ENCODE data around the gene PPP1CA.
"Not testable (repeated sequence)": the region's sequence is repeated elsewhere in the genome, so short reads cannot be mapped to it uniquely, and the experiment has no call there.

Gene PPP1CA

DNA sequence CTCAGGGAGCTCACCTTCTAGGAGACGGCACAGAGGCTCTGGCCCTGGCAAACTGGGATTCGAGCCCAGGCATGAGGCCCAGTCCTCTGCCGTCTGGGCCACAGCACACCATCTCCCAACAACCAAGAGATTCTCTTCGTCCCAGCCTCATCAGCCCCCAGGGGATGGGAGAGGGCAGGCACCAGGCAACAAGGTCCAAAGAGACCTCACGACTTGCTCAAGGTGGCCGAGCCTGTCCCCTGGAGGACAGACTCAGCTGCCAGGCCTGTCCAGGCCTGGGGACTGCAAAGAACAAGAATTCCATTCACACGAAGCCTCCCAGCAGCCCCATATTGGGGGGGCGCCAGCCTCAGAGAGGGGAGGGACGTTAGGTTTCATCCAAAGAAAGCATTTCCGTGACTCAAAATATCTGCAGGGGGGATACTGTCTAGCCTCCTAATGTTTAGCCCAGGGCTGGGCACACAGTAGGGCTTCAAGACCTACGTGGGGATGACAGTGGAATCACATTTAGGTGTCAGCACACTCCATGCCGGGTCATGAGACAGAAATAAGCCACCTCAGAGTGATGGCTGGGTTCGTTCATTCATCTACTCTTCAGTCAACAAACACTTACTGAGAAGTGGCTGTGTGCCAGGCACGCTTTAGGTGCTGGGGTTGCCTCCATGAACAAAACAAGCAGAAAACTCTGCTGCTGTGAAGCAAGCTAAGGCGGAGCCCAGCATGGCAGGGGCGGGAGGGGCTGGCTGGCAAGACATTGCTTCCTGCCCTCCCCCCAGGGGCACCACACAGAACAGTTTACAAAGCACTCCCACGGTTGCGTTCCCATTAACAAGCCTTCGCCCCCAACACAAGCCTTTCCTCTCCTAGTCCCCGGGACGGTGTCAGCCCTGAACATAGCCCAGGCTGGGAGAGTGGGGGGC lies 15.0 kb upstream of the PPP1CA start:
- no peak for DNase-seq

DNA sequence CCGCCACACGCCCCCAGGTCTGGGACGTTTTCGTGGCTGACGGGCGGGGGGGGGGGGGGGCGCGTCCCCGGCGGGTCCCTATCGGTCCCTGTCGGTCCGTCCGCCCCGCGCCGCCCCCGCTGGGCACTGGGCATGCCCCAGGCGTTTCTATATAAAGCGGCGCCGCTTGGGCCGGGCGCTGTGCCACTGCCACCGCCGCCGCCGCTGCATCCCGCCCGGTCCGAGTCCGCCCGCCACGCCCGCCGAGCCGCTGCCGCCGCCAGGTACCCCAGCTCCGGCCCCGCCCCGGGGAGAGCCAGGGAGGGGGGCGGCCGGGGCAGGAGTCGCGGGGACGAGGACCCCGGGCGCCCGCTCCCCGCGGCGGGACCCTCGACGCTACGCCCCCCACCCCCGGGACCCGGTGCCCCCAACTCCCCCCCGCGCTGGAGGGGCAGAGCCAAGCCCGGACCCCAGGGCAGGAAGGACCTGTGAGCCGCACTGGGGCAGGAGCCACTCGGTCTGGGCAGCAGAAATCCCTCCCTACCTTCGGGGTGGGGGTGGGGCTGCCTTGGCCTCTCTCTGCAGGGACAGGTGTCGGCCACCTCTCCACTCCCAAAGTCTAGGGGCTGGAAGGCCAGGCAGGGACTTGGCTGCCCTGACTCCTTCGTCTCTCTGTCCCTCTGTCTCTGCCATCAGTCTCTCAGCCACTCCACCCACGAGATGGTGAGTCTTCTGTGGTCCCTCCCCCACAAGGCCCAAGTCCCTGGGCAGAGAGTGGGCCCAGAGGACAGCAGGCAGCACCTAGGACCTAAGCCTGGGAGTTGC lies 14.0 kb upstream of the PPP1CA start, which contains the start of gene CARNS1:
Gene CARNS1 (plus strand): TSS at position 178 of the 804 bp plus-strand sequence. CDS start 522 bp downstream, at position 700.
- no peak for DNase-seq

DNA sequence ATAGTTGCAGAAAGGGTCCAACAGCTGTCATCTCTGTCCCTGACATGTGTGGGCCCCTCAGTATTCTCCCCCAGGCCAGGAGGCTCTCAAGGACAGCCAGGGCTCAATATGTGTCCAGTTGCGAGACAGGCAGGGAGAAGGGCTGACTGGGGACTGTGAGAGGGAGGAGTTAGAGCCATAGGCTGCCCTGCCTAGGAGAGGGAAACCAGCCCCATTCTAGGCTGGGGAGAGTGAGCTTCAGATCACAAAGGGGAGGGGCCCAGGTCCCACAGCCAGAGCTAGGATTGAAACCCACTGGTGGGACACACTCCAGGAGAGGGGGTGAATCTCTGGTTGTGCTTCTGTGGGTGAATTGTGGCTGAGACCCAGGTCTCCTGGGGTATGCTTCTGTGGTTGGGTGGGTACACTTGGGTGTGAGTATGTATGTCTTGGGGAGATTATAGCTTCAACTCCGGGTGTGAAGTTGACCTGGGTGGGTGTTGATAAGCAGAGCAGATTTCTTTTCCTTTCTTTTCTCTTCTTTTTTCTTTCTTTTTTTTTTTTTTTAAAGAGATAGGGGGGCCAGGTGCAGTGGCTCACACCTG lies 11.7 kb upstream of the PPP1CA start:
- no peak for DNase-seq

DNA sequence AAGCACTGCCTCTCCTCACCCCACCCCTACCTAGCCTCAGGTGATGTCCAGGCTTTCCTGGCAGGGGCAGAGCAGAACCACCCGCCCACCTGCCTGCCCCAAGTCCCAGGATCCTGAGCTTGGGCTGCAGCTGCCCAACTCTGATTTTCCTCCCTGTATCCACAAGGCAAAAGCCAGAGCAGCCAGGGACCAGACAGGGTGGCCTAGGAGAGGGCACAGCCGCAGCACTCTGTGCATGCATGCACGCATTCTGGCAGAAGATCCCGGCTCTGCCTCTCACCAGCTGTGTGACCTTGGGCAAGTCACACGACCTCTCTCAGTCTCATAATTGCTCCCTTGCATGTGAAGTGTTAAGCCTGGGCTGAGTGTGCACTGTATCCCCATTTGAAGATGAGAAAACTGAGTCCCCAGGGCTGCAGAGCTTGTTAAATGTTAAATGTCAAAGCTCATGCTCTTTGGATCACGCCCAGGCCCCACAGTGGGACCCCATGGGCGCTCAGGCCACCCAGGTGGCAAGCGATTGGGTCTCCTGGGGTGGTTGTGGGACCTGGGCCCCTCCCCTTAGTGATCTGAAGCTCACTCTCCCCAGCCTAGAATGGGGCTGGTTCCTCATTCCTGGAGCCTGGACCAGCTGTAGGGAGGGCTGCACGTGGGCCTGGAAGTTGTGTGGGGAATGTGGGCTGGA lies 11.0 kb upstream of the PPP1CA start:
- no peak for DNase-seq

DNA sequence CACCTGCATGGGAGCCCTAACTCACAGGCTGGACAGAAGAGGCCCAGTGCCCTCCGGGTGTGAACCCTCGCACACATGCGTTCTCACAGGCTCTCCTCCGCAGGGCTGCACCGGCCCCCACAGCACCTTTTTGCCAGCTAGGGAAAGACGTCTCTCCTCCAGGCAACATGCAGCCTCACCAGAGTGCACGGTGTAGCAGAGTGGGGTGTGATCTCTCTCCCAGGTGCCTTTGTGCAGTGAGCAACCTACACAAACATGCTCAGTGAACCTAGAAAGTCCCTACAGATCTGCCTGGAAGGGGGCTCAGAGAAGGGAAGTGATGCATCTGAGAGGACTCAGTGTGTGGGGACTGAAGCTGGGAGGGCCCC lies 10.1 kb upstream of the PPP1CA start:
- DNase-seq: no peak

DNA sequence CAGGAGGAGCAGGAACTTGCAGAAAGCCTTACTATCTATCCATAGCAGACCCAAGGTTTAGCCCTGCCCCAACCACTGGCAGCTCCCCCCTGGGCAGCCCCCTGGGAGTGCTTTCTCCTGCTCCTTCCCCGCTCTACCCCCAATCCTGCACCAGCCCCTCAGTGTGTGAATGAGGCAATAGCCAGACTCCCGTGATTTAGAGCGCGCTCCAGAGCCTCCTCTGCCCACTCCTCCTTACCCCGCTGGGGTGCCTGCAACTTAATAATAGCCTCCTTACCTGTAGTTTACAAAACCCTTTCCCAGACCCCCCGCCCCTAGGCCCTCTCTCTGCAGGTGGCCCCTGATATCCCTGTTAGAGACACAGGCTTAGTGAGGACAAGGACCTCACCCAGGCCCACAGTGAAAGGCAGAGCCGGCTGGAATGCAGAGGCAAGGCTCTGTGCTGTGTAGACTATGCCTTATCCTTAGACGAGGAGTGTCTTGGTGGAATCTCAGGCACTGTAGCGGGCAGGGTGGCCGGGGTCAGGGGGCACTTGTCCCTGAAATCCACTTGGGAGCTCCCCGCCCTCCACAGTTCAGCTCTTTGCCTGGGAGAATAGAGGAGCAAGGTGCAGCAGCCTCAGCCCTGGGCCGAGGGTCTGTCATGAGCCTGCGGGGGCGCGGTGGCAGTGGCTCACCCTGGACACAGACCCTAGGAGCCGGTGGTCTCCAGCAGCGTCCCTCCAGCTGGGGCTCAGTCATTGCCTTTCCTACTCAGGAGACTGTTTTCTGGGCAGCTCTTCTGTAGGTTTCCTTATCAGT lies 9.5 kb upstream of the PPP1CA start:
- no peak for DNase-seq

DNA sequence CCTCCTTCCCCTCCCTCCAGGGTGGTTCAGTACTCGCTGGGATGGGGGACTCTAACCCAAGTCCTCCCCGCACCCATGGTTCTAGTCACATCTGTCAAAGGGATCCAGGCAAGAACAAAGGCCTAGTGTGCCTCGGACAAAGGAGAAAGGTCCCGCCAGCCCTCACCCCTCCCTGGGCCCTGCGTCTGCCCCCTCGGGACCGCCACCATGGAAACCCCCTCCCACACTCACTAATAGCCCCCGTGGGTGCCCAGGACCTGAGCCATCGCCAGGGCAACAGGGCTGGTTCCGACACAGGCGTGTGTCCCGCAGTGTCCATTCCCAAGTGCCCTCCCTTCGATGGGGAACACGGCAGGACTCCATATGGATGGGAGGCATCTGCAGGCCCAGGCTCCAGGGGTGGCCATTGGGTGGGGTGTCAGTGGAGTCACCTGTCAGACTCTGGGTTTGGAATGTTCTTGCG lies 8.7 kb upstream of the PPP1CA start:
- DNase-seq: no peak

DNA sequence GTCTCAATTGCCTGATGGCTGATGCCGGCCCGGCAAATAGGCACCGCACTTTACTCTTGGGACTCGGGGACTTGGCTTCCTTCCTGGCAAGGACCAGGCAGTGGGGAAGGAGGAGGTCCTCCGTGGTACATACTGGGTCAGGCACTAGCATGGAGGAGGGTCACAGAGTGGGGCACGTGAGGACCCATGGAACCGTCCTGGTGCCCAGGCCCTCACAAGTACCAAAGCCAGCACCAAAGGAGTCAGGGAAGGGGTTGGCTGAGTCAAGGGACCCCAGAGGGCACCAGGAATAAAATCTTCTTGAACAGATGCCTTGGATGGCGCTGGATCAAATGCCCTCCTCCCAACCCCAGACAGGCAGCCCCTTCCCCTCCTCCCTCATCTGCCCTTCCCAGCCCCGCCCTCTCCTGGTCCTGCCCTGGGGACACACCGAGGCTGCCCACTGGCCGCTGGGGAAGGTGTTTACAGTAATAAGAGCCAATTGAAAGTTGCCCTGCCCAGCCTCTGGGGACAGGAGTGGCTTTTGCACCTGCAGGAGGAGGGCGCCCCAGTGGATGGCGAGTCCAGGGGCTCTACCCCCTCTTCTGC lies 8.2 kb upstream of the PPP1CA start:
- DNase-seq: peak in 1 of 2 experiments; percentile 40

DNA sequence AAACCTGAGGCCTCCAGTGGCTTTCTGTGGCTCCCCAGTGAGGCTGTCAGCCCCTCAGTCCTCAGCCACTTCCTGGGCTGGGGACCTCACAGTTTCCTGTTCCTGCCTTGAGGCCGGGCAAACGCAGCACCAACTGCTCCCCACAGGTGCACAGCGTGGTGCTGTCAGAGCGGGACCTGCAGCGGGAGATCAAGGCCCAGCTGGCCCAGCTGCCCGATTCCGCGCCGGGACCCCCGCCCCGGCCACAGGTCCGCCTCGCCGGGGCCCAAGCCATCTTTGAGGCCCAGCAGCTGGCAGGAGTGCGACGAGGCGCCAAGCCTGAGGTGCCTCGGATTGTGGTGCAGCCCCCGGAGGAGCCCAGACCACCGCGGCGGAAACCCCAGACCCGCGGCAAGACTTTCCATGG lies 7.6 kb upstream of the PPP1CA start:
- no peak for DNase-seq

DNA sequence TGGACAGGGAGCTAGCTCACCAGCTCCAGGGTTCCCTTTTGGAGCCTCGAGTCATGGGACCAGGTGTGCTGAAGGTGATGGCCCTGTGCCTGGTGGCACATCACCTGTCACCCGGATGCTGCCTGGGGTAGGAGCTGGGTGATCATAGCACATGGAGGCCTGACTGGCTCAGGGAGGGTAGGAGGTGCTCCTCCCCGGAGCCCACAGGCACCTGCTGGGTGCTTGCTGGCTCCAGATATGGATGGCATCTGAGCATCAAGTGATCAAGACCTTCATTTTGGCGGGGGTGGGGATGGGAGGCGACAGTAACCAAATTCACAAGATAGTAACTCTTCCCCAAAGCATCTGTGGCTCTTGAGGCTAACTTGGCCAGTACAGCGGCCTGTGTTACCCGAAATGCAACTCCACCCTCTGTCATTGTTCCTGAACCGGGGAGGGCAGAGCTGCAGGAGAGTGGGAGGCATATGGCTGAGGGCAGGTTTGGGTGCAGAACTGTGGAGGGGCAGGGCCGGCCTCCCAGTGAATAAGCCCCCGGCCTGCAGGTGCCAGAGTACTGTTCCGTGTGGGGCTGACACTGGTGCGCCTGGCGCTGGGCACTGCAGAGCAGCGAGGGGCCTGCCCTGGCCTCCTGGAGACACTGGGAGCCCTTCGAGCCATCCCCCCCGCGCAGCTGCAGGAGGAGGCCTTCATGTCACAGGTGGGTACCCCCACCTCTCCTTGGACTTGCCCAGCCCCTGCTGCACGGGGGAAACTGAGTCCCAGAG lies 7.0 kb upstream of the PPP1CA start:
- DNase-seq: no peak

DNA sequence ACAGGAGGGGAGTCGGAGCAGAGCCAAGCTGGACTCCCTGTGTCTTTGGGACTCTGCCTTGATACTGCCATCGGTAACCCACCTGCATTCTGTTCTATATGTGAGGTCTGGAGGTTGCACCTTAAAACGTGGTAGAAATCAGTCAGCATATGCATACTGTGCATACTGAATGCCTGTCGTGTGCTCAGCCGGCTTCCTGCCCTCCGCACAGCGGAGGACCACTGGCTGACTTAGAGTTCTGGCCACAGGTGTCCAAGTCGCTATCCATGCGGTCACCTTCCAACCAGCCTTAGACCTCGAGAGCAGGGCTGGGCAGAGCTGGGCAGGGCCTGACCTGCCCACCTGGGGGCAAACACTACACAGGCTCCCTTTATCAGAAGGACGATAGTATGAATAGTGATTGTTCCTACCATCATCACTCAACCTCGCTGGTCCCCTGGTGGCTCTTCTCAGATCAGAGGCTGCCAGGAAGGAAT lies 6.1 kb upstream of the PPP1CA start:
- DNase-seq: no peak

DNA sequence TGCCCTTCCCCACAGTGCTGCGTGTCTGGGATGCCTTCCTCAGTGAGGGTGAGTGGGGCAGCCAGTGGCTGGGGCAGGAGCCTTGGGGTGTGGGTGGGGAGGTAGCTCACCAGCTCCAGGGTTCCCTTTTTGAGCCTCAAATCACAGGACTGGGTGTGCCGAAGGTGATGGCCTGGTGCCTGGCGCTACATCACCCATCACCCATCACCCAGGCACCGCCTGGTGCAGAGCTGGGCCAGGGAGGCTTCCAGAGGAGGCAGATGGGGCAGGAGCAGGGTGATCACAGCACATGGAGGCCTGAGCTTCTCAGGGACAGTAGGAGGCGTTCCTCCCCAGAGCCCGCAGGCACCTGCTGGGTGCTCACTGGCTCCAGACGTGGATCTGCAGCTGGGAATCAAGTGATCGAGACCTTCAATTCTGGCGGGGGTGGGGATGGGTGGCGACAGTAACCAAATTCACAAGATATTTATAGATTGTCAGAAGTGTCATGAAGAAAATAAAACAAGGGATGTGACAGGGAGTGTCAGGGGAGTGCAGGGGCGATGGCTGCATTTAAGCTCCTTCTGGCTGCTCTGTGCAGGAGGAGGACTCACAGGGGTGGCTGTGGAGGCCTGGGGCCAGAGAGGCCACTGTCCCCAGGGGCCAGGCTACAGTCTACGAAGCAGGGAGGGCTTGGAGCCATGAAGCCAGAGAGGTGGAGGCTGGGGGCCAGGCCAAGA lies 5.5 kb upstream of the PPP1CA start:
- DNase-seq: no peak

DNA sequence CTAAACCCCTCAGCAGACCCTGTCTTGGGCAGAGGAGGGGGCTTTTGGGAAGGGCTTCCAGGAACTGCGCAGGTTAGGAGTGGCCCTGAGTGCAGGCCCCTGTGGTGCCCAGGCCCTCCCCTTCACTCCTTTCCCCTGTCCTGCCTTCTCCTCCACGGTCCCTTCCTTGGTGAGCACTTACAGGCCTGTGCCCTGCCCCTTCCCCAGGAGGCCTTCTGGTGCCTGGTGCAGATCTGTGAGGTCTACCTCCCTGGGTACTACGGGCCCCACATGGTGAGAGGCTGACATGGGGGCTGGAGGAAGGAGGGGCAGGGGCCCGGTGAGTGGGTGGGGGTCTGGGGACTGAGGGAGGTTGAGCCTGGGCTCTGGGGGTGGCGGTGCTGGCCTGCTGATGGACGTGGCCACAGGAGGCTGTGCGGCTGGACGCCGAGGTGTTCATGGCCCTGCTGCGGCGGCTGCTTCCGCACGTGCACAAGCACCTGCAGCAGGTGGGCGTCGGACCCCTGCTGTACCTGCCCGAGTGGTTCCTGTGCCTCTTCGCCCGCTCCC lies 4.8 kb upstream of the PPP1CA start:
- no peak for DNase-seq

DNA sequence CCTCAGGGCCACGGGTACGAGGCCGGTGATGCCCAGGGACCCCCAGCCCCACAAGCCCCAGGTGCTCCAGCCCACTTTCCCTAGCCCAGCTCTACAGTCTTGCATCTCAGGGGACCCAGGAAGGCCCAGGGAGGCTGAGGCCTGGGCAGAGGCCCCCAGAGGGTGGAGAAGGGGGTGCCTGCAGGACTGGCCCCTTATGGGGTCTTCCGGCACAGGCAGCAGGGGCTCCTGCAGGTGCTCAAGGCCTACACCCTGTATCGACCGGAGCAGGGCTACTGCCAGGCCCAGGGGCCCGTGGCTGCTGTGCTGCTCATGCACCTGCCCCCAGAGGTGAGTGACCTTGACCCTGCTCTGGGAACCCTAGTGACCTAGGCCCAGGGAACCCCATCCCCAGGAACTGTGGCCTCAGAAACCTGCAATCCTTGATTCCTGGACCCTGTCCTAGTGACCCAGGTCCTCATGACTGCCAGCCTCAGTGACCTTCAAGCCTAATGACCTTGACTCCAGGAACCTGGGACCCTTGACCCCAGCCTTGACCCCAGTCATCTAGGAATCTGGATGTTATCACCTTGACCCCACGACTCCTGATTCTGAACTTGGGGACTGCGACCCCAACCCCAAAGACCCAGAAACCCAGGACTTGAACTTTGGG lies 4.2 kb upstream of the PPP1CA start:
- no peak for DNase-seq

DNA sequence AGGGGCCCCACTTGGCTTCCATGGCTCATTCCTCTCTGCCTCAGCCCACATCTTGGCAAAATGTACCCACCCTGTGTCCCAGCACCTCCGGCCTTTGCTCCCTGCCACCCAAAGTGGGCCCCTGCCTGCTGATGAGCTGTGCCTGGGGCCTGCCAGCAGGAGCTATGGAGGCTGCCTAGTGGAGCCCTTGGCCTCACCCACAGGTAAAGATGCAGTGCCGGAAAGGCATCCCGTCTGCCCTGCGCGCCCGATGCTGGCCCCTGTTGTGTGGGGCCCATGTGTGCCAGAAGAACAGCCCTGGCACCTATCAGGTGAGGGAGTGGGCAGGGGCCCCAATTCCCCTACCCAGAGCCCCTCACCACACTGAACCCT lies 3.5 kb upstream of the PPP1CA start:
- no peak for DNase-seq

DNA sequence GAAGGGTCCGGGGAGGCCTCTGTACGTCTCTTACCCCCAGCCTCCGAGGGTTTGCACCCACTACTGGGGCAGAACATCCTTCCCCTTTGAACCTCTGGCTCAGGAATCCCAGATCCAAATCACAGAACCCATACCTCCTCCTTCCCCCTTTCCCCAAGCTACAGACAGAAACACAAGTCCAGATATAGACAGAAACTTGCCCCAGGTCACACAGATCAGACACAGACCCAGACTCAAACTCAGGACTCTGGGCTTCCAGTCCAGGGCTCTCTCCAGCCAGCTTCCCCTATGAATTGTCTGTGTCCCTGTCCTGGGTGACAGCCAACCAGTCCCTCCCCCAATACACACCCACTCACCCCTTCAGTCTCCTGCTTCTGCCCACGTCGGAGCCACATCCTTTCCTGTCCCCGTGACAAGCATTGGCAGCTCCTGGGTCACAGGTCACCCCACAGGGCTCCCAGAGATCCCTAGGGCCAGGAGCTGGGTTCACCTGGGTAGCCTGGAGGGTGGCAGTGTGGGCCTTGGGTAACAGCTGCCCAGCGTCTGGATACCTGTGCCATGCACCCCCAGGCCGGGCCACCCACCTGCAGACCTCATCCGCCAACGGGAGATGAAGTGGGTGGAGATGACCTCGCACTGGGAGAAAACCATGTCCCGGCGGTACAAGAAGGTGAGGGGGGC lies 3.0 kb upstream of the PPP1CA start:
- no peak for DNase-seq

DNA sequence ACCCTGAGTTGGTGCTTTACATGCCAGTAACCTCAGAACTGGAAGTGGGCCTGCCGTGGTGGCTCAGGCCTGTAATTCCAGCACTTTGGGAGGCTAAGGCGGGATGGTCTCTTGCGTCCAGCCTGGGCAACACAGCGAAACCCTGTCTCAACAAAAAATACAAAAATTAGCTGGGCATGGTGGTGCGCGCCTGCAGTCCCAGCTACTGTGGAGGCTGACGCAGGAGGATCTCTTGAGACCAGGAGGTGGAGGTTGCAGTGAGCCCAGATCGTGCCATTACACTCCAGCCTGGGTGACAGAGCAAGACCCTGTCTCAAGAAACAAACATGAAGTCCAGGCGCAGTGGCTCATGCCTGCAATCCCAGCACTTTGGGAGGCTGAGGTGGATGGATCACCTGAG lies 1.4 kb upstream of the PPP1CA start:
- DNase-seq: not testable (repeated sequence)

DNA sequence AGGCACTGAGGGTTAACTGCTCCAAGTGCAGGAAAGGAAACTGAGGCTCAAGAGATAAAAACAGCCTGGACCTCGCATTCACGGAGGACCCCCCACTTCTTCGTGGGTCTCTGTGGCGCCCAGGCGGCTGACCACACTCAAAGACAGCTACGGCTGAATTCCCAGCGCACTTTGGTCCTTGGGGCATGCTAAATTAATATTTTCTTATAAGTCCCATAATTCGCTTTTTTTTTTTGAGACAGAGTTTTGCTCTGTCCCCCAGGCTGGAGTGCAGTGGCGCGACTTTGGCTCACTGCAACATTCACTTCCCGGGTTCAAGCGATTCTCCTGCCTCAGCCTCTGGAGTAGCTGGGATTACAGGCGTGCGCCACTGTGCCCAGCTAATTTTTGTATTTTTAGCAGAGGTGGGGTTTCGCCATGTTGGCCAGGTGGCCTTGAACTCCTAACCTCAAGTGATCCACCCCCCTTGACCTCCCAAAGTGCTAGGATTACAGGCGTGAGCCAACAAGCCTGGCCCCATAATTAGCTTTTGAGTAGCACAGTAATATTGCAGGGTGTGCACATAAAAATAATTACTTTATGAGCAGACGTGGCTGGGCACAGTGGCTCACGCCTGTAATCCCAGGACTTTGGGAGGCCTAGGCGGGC lies 658 bp upstream of the PPP1CA start:
- not testable (repeated sequence) for DNase-seq

Measured in NCI-H187 (cell line).